D721Med (cell line): Measurements from ENCODE around the gene LRRN4.

ENCODE experiments used
- DNase-seq: peaks from one replicate; pipeline ENCODE4 v3.0.0; 2011; ENCODE audit warnings: low spot score; ENCODE audit not compliant: insufficient read length
- FAIRE-seq: peaks from 2 replicates; lab custom pipeline; 2011; peaks lifted over from hg19 to GRCh38; lab: Jason Lieb, UNC
- TF ChIP-seq, protein P1 (sequence below): IDR thresholded peaks from 2 replicates; pipeline ENCODE4 v1.5.1; 2012; ENCODE audit warnings: mild to moderate bottlenecking, control low read depth; ENCODE audit not compliant: insufficient read depth; ENCODE audit errors: missing control alignments

Gene LRRN4

DNA sequence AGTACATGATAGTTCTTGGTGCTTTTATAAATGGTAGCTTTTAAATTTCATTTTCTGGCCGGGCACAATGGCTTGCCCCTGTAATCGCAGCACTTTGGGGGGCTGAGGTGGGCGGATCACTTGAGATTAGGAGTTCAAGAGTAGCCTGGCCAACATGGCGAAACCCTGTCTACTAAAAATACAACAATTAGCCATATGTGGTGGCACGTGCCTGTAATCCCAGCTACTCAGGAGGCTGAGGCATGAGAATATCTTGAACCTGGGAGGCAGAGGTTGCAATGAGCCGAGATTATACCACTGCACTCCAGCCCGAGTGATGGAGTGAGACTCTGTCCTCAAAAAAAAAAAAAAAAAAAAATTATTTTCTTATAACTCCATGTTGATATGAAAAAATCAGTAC lies 36.0 kb downstream of the LRRN4 start:
- DNase-seq (no peak), FAIRE-seq (no peak)
- TF ChIP-seq, protein P1, sequence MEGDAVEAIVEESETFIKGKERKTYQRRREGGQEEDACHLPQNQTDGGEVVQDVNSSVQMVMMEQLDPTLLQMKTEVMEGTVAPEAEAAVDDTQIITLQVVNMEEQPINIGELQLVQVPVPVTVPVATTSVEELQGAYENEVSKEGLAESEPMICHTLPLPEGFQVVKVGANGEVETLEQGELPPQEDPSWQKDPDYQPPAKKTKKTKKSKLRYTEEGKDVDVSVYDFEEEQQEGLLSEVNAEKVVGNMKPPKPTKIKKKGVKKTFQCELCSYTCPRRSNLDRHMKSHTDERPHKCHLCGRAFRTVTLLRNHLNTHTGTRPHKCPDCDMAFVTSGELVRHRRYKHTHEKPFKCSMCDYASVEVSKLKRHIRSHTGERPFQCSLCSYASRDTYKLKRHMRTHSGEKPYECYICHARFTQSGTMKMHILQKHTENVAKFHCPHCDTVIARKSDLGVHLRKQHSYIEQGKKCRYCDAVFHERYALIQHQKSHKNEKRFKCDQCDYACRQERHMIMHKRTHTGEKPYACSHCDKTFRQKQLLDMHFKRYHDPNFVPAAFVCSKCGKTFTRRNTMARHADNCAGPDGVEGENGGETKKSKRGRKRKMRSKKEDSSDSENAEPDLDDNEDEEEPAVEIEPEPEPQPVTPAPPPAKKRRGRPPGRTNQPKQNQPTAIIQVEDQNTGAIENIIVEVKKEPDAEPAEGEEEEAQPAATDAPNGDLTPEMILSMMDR: no peak

DNA sequence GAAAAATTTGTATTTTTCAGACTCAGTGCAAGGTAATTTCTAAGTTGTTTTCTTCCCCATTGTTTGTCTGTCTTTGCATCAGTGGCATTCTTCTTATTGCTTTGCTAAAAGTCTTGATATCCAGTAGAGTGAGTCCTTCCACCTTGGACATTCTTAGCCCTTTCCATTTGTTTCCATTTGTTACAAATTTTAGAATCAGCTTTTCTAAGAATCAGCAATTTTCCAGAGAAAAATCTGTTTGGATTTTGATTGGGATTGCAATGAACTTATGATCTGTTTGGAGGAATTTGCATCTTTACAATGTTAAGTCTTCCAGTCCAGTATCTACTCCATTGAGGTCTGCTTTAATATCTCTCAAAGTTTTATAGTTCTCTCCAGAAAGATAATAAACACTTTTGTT lies 36.4 kb downstream of the LRRN4 start:
- TF ChIP-seq, protein P1: no peak
- no peak for DNase-seq
- FAIRE-seq: no peak

DNA sequence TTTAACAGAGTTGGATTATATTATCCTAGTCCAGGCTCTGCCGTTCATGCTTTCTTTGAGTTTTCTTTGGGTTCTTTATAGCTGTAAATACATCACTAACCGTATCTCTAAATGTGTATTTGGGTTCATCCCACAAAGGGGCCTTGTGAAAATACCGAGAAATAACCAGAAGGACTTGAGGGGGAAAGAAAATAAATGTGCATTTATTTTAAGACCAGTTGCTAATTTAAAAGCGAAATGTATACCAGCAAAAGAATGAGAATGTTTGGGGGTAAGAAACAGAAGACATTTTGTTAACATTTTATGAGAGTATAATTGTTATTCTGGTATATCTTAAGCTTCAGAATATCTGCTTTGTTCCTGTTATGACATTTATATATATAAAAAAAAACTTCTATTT lies 38.9 kb downstream of the LRRN4 start:
- TF ChIP-seq, protein P1: no peak
- DNase-seq: no peak
- FAIRE-seq: no peak

DNA sequence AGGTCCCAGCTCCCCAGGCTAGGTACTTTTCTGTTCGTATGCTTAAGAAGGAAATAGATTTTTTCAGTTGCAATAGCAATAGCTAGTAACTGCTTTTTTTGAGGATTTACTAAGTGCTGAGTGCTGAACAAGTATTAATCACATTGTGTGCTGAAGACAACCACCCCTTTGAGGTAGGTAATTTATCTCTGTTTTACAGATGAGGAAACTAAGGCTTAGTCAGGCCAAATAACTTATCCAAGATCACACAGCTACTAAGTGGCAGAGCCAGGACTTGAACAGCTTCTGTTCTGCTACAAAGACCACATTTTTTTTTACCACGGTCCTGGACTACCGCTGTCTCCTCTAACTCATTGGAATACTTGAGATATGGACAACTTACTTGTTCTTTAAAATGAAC lies 39.8 kb downstream of the LRRN4 start:
- DNase-seq: no peak
- no peak for FAIRE-seq
- TF ChIP-seq, protein P1: no peak

DNA sequence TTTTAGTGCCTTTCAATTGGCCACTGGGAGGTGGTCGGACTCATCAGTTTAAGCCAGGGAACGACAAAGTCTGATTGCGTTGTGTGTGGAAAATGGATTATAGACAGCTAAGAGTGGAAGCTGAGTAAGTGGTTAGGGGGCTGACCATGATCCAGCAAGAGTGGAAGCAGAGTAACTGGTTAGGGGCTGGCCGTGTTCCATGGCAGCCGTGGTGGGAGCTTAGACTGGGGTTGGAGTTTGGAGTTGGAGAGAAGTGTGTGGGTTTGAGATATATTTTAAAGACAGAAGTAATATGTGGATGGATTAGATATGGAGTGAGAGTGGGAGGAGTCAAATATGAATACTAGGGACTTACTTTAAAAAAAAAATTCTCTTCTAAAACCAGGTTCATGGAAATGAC lies 41.7 kb downstream of the LRRN4 start:
- no peak for DNase-seq
- no peak for FAIRE-seq
- TF ChIP-seq, protein P1: no peak

DNA sequence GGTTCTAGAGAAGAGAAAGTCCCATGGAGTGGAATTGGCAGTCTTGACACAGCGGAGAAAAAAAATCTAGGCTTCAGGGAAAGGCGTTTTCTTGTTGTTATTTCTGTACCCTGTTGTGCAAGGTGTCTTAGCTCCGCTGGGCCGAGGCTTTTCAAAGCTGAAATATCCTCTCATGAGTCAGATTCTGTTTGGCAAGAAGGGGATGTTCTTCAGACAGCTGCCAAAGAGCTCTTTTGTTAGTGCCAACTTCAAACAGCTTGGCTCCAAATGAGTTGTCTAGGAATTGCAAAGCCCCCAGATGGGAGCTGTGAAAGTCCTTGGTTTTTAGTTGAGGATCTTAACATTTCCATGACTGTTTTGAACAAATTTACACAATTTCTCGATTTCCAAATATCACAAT lies 45.6 kb downstream of the LRRN4 start:
- TF ChIP-seq, protein P1: no peak

DNA sequence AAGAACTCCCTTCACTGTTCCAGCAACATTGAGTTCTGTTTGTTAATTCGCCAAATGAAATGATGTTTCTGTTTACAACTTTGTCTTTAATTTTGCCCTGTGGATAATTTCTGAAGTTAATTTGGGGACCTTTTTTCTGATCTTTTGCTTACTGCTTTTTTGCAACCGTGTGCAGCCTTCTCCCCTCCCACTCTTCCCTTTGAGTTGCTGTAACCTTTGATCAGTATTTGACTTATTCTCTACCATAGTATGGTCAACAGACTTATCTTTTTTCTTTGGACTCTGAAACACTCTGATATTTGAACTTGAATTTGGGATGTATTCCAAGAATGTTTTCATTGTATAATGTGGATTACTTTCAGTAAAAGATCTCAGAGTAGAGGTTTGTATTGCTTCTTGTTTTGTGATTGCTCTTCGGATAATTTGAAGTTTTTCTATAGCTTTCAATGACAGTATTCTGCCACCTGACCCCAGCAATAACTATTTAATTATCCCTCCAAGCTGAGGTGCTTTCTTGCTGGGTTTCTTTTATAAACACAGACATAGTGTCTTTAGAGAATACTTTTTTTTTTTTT lies 46.2 kb downstream of the LRRN4 start:
- DNase-seq (no peak), FAIRE-seq (no peak)

More for the DNA sequence above, 45.6 kb downstream of the LRRN4 start:
- DNase-seq (no peak), FAIRE-seq (no peak)

More for the DNA sequence above, 46.2 kb downstream of the LRRN4 start:
- TF ChIP-seq, protein P1: no peak
